ENCODE results near the gene AK9.

Gene AK9

DNA sequence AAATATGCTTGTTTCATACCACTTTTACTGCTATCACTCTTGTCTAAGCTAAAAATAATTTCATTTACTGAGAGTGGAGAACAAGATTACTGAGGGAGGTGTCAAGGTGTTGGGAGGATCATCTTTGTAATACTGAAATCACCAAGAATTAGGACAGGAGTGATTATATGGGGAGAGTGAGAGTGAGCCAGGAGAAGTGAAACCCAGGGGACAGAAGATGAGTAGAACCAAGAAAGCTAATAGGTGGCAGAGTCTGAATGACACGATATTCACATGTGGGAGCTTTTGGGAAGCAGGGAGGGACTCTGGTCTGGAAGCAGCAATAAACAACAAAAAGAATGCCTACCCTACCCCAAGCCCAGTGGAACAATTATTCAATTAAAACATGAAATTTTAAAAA is 58.6 kb downstream of the AK9 start:
- TF ChIP-seq, protein P1, sequence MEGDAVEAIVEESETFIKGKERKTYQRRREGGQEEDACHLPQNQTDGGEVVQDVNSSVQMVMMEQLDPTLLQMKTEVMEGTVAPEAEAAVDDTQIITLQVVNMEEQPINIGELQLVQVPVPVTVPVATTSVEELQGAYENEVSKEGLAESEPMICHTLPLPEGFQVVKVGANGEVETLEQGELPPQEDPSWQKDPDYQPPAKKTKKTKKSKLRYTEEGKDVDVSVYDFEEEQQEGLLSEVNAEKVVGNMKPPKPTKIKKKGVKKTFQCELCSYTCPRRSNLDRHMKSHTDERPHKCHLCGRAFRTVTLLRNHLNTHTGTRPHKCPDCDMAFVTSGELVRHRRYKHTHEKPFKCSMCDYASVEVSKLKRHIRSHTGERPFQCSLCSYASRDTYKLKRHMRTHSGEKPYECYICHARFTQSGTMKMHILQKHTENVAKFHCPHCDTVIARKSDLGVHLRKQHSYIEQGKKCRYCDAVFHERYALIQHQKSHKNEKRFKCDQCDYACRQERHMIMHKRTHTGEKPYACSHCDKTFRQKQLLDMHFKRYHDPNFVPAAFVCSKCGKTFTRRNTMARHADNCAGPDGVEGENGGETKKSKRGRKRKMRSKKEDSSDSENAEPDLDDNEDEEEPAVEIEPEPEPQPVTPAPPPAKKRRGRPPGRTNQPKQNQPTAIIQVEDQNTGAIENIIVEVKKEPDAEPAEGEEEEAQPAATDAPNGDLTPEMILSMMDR (IDR thresholded peaks at IDR 0.05) = no peak

DNA sequence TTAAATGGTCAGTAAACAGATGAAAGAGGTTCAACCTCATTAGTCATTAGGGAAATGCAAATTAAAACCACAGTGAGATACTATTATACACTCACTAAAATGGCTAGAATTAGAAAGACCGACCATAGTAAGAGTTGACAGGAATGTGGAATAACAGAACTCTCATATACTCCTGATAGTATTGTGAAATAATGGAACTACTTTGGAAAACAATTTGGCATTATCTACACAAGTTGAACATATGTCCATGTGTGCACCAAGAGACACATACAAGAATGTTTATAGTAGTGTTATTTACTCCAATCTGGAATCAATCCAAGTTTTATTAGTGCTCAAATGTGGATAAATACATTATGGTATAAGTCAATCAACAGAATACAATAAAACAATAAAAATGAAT is 59.6 kb downstream of the AK9 start:
- TF ChIP-seq, protein P1 (IDR thresholded peaks at IDR 0.05) = no peak
- Histone ChIP-seq H3K36me3 (peaks cover 8% of the 10 kb centered on the region), H3K4me3 (ENCODE audit: low read depth in 1 of 2, low read length in 1 of 2) (no peak overlapping the region), H3K4me1 (ENCODE audit: control insufficient read depth in 1 of 2, insufficient read depth in 1 of 2, low read depth in 1 of 2, low read length in 1 of 2) (peaks cover 0 to 8% of the 10 kb centered on the region in 2 experiments), H3K27me3 (no peaks in the 10 kb centered on the region), H3K27ac (no peak overlapping the region), H3K9me3 (no peaks in the 10 kb centered on the region)

More for the DNA sequence above, 58.6 kb downstream of the AK9 start:
- Histone ChIP-seq H3K4me1 (ENCODE audit: control insufficient read depth in 1 of 2, insufficient read depth in 1 of 2, low read depth in 1 of 2, low read length in 1 of 2) (peaks cover 0 to 2% of the 10 kb centered on the region in 2 experiments), H3K36me3 (peaks cover 8% of the 10 kb centered on the region), H3K4me3 (ENCODE audit: low read depth in 1 of 2, low read length in 1 of 2) (no peak overlapping the region), H3K27ac (no peak overlapping the region), H3K27me3 (no peaks in the 10 kb centered on the region), H3K9me3 (no peaks in the 10 kb centered on the region)

DNA sequence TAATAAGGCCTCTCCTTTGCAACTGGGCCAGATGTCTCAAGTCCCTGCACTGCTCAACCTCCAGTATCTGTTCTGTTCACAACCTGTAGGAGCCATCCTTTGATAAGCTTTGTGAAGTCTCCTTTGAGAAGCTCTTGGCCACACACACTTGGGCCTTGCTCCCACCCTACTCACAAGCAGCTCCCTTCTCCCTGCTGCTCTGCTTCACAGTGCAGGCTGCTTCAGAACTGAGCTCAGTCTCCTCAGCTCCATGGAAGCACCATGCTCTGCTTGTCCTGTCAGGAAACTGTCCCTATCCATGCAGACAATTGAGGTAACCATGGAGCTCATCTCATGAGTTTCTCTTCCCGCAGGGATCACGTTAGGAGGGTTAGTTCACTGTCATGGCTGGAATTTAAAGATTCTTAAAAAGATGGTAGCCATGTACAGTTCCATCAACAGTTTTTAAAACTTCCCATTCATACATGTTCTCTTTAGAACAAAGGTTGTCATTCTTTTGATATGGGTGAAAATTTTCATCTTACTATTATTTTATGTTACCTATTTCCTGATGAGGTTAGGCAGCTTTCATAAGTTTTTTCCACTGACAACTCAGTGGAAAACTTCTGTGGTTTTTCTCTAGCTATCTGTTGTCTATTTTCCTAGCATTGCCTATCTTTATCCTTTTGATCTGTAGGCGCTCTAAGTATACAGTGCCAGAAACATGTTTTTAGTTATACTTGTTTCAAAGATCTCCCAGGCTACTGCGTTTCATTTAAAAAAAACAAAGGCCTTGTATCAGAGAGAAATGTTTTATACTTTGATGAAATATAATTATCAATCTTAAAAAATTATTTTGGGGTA is 62.6 kb downstream of the AK9 start:
- TF ChIP-seq, protein P1 (IDR thresholded peaks at IDR 0.05) = no peak
- peaks cover 0 to 11% of the 10 kb centered on the region in 2 experiments for H3K4me1 ChIP-seq (ENCODE audit: control insufficient read depth in 1 of 2, insufficient read depth in 1 of 2, low read depth in 1 of 2, low read length in 1 of 2)
- H3K27me3 ChIP-seq = no peaks in the 10 kb centered on the region
- H3K4me3 ChIP-seq (ENCODE audit: low read depth in 1 of 2, low read length in 1 of 2) = no peak overlapping the region
- H3K36me3 ChIP-seq = peaks cover 8% of the 10 kb centered on the region
- no peak overlapping the region for H3K27ac ChIP-seq
- no peaks in the 10 kb centered on the region for H3K9me3 ChIP-seq

DNA sequence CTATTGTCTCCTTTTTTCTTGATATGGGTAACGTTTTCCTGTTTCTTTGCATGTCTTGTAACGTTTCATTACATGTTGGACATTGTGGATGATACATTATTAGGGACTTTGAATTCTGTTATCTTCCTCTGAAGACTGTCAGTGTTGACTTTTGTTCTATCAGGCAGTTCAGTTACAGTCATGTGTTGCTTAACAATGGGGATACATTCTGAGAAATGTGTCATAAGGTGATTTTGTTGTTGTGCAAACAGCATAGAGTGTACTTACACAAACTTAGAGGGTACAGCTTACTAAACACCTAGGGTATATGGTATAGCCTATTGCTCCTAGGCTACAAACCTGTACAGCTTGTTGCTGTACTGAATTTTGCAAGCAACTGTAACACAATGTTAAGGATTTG is 64.7 kb downstream of the AK9 start:
- no peak overlapping the region for H3K27ac ChIP-seq
- peaks cover 0 to 11% of the 10 kb centered on the region in 2 experiments for H3K4me1 ChIP-seq (ENCODE audit: control insufficient read depth in 1 of 2, insufficient read depth in 1 of 2, low read depth in 1 of 2, low read length in 1 of 2)
- H3K9me3 ChIP-seq = no peaks in the 10 kb centered on the region
- TF ChIP-seq, protein P1 (IDR thresholded peaks at IDR 0.05) = no peak
- H3K36me3 ChIP-seq = no peaks in the 10 kb centered on the region
- H3K4me3 ChIP-seq (ENCODE audit: low read depth in 1 of 2, low read length in 1 of 2) = no peak overlapping the region
- H3K27me3 ChIP-seq = no peaks in the 10 kb centered on the region

DNA sequence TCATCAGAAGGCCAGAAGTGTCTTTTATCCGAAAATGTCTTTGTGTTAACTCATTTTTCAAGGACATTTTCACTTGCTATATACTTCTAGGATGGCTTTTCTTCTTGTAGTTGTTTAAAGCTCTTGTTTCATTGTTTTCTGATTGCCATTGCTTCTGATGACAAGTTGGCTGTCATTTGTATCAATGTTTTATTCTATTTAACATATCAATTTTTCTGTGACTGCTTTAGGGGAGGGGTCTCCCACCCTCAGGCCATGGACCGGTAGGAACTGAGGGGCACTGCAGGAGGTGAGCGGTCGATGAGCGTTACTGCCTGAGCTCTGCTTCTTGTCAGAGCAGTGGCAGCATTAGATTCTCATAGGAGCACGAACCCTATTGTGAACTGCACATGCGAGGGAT is 65.8 kb downstream of the AK9 start:
- Histone ChIP-seq H3K27ac (no peak overlapping the region), H3K9me3 (no peaks in the 10 kb centered on the region), H3K27me3 (no peaks in the 10 kb centered on the region), H3K4me1 (ENCODE audit: control insufficient read depth in 1 of 2, insufficient read depth in 1 of 2, low read depth in 1 of 2, low read length in 1 of 2) (peaks cover 0 to 11% of the 10 kb centered on the region in 2 experiments), H3K36me3 (no peaks in the 10 kb centered on the region), H3K4me3 (ENCODE audit: low read depth in 1 of 2, low read length in 1 of 2) (no peak overlapping the region)
- TF ChIP-seq, protein P1 (IDR thresholded peaks at IDR 0.05) = no peak

Measured in neutrophil (primary cell).